Measurements from ENCODE around the gene GAS6.

GAS6 gene

DNA sequence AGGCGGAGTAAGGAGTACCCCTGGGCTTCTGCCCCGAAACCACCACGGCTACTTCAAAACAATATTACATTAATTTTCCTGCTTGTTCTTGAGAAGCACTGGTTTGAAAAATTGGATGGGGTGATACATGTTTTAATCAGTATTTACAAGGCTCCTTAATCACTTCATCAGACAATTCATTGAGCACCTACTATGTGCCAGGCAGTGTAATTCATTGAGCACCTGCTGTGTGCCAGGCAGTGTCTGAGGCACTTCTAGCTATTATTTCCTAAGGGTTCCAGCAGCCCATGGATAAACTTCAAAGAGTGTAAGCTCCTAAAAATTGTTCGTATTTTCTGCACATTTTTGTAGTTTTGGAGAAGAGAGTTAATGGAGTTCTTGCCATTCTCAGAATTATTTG, 1.6 kb upstream of the GAS6 start:
- DNase-seq: no peak

DNA sequence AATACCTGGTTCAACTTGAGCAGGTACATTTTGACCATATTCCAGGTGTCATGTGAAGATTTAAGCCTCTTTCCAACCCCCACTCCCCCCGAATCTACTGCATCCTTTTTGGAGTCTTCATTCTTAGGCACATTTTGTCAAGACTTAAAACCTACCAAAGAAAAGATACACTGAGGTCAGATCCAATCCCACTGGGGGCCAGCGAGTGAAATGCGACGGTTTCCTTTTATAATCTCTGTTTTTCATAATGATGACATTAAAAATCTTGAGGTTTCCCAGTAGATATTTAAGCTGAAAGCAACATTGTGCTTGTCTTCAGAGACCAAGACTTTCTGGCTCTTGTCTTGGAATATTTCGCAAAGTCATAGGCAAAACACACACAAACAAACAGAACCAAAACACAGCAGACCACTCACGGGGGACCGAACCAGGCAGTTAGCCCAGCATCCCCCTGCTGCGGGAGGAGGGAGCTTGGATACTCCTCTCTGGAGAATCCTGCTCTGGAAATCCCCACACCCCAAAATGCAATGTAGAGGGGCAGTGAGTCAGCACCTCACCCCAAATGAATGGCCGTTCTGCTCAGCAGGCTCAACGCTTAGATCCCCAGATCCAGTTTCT, 506 bp upstream of the GAS6 start:
- peak; percentile 41 for DNase-seq

DNA sequence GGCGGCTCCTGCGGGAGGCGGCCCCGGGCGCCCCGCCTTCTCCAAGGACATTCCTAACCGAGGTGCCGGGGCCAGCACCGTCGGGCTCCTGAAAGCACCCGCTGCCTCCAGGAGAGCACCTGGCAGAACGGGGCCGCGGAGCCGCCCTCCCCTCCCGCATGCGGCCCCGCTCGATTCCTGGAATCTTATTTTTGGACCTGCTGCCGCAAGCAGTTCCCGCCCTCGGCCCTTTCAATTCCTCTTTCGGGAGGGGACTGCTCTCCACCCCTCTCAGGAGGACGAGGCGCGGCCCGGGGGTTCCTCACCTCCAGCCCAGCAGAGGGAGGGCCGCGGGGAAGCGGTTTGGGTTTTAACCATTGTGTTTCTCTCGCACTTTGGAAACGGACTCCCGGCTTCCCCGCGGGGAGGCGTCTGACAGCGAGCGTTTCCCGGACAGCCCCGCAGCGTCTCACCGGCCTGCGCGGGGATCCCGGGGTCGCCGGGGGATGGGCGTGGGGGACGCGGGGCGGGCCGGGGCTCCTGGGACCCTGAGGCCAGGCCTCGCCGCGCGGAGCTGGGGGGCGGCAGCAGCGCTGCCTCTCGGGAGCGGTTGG, 849 bp downstream of the GAS6 start:
- DNase-seq: peak; percentile 58

DNA sequence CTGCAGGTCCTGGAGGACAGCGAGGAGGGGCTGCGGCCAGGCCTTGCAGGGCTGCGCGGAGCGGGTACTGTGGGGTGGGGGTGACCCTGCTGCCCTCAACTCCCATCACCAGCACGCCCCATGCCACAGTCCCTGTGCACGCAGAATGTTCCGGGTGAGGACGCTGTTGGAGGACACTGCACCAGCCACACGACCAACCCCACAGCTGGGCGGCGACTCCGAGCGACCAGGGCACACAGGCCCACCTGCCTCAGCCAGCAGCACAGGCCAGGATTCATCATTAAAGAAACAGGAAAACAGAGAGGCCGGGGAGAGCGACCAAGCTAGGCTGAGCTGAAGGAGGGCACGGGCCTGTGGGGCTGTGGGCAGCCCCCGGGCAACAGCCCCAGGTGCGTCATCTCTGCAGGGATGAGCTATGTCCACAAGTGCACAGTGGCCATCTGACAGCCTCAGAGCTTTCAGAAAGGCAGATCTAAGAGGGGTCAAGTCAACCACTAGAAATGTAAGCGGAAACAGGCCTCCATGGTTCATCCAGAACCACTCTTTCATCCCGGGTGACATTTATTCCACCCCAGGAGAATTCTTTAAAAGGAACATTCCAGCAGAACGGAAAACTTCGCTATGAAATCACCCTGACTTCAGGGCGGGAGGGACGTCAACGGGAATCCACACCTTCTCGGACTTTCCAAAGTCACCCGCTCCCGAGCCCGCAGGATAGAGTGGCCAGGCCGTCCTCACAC, 1.5 kb downstream of the GAS6 start:
- DNase-seq: peak; percentile 38

DNA sequence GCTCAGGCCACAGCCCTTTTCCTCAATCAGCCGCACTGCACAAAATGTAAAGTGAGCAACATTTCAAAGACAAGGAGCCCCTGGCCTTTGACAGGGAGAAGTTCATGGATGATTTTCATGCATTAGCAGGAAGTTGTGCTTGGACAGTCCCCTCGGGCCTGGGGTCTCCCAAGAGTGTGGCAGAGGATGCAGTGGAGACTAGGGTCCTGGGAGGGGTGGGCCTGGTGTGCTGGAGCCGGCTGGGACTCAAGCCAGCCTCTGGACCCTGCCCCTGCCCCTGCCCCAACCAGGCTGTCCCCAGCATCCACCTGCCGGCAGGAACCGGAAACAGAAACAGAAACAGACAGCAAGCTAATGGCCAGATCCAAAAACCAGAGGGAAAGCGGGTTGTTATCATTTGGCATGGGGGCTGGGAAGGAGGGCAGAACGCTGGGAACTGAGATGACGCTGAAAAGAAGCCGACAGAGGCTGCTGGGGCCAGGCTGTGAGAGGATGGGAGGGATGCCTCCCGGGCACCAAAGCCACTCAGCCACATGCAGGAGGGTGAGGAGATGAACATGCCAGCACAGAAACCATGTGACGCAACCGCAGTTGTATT, 2.3 kb downstream of the GAS6 start:
- DNase-seq: peak; percentile 31

DNA sequence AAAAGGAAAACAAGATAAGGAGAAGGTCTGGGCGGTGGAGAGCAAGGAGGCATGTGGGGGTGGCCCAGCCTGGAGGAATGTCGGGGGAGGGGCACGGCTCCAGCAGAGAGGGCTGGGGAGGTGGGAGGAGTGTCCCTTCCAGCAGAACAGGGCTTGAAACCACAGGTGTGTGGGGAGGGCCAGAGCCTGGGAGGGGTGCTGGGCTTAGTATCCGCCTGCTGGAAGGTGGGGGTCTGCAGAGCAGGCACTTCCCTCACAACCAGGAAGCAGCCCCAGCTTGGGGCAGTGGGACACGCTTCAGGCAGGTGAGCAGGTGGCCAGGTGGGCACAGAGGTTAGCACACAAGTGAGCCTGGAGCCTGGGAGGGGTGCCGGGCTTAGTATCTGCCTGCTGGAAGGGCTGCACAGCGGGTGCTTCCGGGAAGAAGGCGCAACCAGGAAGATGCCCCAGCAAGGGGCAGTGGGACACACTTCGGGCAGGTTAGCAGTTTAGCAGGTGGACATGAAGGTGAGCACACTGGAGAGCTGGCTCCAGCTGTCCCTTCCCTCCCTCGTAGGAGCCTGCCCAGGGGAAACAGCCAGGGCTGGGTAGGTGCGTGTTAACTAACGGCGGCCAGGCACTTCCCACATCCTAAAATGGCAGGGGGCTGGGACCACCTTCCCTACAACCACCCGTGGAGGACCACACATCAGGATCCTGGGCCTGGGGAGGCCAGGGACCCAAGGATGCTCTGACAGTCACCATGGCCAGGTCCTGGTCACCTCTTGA, 3.0 kb downstream of the GAS6 start:
- peak; percentile 32 for DNase-seq

DNA sequence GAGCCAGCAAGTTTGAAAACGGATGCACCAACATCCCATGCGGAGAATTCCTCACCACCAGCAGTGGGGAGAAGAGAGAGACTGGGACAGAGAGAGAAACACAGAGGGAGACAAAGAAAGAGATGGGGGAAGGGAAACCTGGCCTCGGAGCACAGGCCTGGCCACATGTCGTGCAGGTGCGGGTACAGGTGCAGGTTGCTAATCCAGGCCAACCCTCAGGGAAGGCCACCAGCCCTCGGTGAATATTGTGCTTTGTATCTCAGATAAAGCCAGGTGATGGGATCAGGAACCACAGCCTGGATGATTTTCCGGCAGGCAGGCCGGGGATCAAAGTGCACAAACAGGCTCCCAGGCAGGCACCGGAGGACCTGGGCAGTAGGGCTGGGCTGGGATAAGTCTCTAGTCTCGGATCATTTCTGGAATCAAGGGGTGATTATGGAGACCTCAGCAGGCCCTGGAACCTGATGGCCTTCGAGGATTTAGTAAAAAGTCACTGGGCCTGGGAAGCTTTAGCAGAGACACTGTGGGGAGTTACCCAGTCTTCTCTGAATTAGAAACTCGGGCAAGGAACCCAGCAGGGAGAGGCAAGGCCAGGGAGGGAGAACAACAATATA, 3.7 kb downstream of the GAS6 start:
- DNase-seq: no peak

DNA sequence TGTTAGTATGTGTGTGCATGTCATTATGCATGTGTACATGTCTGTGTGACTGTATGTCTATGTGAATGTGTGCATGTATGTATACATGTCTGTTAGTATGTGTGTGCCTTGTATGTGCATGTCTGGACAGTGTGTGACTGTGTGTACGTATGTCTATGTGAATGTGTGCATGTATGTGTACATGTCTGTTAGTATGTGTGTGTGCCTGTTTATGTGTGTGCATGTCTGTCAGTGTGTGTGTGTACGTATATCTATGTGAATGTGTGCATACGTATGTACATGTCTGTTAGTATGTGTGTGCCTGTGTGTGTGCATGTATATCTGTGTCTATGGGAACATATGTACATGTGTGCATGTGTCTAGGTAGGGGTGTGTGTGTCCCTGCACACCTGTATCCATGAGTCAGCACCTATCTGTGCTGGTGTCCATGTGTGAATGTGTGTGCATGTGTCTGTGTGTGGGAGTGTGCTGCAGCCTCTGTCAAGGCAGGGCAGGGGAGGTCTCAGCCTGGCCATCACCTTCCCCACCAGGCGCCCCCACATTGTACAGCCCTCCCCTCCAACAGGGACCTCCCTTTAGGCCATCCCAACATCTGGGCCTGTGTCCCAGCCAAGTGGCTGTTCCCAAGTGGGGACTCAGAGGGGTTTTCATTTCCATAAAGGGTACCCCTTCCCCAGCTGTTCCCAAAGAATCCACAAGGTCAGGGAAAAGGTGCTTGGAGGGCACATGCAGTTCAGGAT, 4.4 kb downstream of the GAS6 start:
- DNase-seq: no peak

DNA sequence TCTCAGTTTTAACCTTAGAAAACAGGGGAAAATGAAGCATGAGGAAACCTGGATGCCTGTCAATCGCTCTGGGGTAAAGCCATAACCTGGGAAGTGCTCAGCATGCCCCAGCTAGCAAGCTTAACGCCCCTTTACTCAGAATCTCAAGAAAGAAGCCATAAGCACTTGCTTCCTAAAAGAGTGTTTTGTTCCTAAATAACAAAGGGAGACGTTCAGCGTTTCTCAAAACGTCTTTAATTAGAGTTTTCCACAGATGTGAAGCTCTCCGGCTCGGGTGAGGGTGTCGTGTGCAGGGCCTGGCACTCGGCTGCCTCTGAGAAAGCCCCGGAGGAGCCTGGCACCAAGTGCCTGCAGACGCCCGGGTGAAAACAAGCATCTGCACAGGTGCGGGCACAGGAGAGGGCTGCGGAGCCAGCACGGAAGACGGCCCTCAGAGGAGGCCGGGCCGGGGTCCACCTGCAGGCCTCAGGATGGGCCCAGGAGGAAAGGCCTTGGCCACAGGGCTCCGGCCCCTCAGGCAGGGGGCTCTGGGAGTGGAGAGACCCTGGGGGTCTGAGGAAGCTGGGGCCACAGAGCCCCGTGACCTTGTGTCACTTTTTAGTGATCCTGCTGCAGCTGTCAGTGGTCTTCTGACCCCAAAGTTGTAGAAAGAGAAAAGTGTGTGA, 6.2 kb downstream of the GAS6 start:
- no peak for DNase-seq

DNA sequence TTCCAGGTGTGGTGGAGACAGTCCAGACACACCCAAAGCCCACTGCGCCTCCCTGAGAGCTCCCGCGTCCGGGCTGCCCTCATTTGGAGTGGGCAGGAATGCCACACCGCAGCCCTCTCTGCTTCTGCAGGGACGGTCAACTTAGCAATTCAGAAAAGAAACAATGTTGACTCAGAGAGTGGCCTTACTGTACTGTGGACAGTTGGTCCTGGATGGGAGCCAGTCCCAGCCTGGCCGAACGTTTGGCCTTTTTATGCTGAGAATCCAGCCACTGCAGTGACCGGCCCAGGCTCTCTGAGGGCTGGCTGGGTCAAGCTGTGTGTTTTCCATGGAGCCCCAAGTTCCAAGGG, 7.2 kb downstream of the GAS6 start:
- no peak for DNase-seq

DNA sequence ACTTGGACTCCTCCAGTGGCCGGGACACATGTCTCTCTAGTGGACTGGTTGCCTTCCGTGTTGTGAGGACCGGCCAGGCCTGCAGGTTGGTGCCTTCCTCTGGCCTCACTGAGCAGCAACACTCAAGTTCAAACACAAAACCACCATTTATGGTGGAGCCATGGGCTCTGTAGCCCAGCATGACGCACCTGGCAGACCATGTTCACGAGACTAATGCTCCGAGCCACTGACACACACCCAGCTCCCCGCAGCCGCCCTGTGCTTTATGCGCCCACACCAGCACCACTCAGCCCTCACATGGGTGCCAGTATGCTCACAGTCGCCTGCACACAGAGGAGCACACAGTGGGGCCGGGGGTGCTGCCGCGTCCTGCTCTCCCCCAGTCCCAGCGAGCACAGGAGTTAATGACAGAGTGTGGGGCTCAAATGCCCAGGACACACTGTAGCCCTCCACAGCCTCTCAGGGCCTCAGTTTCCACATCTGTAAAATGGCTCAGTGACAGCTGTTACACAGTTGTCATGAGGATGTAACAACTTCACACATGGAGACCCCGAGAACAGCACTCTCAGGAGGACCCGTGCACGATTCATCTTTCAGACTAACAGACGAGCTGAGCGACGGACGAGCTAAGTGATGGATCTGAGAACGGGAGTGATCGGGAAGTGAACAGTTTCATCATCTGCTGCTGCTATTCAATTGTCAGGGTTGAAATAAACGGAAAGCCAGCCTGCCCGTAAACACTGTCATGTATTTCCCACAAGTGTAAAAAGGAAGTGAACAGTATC, 7.8 kb downstream of the GAS6 start:
- DNase-seq: no peak

DNA sequence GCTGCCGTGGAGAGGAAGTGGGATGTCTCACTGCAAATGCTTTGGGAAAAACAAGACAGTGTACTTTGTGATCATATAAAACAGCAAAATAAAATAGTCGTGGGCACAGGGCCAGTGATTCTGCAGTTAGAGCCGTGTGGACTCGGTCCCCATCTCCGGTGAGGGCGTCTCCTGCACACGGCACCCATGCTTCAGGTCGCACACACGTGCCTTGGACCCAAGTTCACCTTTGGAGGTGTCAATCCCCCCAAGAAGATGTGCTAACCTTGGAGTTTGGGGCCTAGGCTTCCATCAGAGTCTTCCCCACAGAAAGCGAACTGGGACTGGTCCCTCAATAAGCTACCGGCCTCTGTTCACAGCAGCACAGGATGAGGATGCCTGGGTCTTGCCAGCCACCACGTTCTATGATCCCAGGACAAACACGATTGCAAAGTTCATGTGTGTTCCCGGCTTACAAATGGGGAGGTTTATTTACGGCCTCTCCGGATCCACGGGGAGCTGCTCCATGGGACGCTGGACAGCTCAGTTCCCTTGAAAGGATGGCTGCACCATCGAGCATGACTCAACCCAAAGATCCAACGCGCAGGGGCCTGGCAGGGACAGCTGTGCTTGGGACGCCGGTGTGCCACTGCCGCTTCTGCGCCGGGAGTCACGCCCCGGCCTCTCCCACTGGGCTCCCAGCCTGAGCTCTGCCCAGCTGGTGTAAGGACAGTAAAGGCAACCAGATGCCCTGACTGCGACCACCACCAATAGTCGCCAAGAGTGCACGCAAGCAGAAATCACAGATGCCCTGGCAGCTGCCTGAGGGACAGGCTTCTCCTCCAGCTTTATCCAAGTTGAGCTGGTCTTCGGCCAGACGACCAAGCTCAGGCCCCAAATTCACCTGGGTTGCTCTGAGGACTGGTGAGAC, 8.6 kb downstream of the GAS6 start:
- DNase-seq: no peak

DNA sequence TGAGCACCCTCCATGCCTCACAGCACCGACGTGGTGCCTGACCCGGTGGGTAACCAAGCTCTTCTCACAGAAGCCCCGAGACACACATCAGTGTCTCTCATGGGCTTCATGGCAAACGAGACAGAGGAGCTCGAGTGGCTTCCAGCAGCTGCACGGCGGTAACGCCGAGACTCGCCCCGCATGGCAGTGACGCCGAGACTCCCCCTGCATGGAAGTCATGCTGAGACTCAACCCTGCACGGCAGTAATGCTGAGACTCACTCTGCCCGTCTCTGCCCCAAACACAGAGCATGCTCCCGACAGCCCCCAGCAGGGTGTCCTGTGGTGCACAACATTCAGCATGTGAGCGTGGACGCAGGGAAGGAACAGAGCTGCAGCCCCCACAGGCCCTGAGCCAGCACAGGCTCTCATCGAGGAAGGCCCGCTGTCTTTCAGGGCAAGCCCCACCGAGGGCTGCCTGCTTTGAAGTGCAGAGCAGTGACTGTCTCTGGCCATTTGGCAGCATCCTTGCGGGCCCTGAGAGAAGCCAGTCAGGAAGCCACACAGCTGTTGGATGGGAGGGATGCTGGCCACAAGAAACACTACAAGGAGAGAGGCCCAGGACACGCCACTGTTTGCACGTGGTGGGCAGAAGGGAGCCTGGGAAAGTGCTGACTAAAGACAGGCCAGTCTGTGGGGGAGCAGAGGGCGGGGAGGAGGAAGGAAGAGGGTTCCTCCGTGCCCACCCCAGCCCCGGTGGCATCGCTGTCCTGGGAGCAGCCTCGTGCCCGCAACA, 9.5 kb downstream of the GAS6 start:
- DNase-seq: no peak

DNA sequence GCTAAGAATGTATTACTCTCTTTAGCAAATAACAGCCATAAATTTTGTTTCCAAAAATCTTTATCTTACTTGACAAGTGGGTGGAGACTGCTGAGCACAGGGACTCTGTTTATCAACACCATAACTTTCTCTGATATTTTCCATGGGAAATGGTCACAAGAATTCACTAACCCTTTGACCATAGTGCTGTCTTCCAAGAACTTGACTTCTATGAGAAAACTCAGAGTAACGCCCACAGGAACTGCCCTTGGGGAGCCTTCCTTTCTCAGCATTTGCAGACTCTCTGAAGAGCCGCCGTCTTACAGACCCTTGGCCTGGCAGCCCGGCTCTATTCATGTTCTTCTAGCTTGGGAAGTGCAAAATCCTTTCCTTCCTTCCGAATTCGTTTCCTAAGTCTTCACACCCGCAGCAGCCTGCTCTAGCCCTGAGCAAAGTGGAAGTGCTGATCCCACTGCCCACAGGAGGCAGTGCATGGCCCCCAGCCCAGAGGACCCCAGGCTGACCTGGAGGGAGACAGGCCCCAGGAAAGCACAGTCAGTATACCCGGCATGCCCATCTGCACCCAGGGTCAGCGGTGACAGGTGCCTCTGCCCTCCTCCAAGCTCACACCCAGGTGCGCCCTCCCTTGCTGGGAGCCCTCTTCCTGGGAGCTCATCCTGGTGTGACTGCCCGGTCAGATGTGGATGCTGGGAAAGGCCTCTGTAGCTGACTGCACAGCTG, 10.2 kb downstream of the GAS6 start:
- DNase-seq: no peak

DNA sequence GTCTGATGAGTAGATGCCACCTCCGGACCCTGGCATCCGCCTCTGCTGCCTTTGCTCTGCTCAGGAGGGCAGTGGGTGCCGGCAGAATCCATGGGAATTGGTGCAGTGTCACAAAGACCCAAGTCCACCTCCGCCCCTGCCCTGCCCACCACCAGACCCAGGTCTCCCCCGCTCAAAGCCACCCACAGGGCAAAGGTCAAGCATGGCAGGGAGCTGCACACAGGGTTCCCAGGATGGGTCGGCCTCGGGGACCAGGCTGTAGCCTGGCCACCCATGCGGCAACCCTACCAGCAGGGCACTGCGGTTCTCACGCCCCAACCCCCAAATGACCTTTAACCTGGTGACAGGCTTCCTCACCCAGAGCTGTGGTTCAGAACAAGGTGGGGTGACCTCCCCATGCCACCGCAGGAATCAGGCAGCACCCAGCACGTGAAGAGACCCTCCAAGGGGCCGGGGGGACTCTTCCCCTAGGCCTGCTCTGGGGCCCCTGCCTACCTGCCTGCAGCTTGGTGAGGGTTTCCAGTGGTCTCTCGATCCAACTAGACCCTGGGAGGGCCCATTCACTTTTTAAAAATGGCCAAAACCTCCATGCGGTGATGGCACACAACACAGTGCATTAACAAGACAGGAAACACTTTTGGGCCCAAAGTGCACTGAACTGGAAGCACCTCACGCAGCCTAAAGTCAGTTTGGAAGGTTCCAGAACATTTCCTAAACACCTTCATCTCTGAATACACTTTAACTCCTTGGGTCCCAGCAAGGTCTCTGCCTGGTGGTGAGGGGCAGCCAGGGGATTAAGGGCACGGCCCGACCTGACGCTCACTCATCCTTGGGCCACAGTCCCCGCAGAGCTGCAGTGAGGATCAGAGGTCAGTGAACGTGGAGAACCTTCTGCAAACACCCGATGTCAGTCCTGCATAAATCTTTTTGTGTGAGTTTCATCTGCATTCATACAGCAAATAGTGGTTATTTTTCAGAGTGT, 11.0 kb downstream of the GAS6 start:
- DNase-seq: peak; percentile 34

DNA sequence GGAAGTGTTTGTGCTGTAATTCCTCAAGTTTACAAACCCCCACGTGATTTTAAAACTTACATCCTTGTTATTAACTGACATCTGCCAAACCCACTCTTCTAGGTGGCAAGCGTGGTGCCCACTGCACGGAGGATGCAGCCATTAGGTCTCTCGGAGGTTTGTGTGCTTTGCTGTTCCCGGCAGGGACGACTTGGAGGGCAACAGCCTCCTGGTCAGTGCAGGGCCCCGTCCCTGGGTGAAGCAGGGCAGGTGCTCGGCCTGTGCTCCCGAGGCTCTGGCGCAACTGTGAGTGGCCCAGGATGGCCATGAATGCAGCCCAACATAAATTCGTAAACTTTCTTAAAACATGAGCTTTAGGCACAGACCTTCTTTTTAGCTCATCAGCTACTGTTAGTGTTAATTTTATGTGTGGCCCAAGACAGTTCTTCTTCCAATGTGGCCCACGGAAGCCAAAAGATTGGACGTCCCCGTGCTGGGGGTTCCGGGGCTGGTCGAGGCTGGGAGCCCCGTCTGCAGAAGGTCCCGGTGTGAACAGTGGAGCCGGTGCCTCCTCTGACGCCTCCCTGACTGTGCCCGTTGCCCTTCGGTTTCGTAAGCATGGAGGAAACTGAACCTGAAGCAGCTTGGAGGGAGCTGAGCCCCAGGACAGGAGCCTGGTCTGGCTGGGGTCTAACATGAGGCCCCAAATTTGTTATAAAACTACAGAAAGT, 11.9 kb downstream of the GAS6 start:
- peak; percentile 30 for DNase-seq
